RWPE2 (cell line): ENCODE measurements around the gene RBPMS2.

Experiments
- ATAC-seq: fragments of 200-7000 bp; cut with Tn5 transposase; 3 replicates; pipeline ENCODE4 v1.9.1; 2021; ENCODE audit warnings: low read depth
- DNase-seq: peaks from one replicate; pipeline ENCODE4 v3.0.0-alpha.2; 2020; ENCODE audit warnings: low spot score
- H3K27ac ChIP-seq: fragments of 450-650 bp; 2 replicates; pipeline ENCODE4 v1.5.1; 2017; ENCODE audit warnings: mild to moderate bottlenecking; ENCODE audit not compliant: poor library complexity, severe bottlenecking
- H3K27me3 ChIP-seq: fragments of 250-450 bp; sonication (Bioruptor Pico); 2 replicates; pipeline ENCODE4 v1.5.1; 2021; ENCODE audit warnings: mild to moderate bottlenecking, moderate library complexity; ENCODE audit not compliant: insufficient read depth, poor library complexity, severe bottlenecking
- H3K36me3 ChIP-seq: fragments of 250-450 bp; sonication (Bioruptor Pico); 2 replicates; pipeline ENCODE4 v1.5.1; 2020; ENCODE audit warnings: low read depth, mild to moderate bottlenecking, moderate library complexity
- H3K4me1 ChIP-seq: fragments of 250-450 bp; sonication (Bioruptor Pico); 2 replicates; pipeline ENCODE4 v1.5.1; 2021; ENCODE audit warnings: mild to moderate bottlenecking, moderate library complexity; ENCODE audit not compliant: insufficient read depth, poor library complexity, severe bottlenecking
- H3K4me3 ChIP-seq: fragments of 250-450 bp; sonication (Bioruptor Pico); 2 replicates; pipeline ENCODE4 v1.5.1; 2021; ENCODE audit warnings: mild to moderate bottlenecking, moderate library complexity; ENCODE audit not compliant: severe bottlenecking
- H3K9me3 ChIP-seq: fragments of 250-450 bp; sonication (Bioruptor Pico); 2 replicates; pipeline ENCODE4 v1.5.1; 2021; ENCODE audit warnings: mild to moderate bottlenecking, moderate library complexity; ENCODE audit not compliant: severe bottlenecking
- CTCF ChIP-seq: fragments of 450-650 bp; IDR thresholded peaks from one replicate; pipeline ENCODE4 v1.5.1; 2017; ENCODE audit warnings: mild to moderate bottlenecking, moderate library complexity; ENCODE audit not compliant: poor library complexity, severe bottlenecking

RBPMS2 gene

GRCh38 chr15:64813075-64813474 is 37.7 kb upstream of the RBPMS2 start:
- ATAC-seq: peak; percentile 8; the same call in 2 of the 3 replicates
- no peak for DNase-seq
- no peak for TF ChIP-seq CTCF
- H3K36me3 ChIP-seq: peaks cover 15% of the 10 kb centered on the region
- H3K27ac ChIP-seq: no peak overlapping the region
- no peaks in the 10 kb centered on the region for H3K27me3 ChIP-seq
- H3K4me3 ChIP-seq: no peak overlapping the region
- no peaks in the 10 kb centered on the region for H3K9me3 ChIP-seq
- H3K4me1 ChIP-seq: no peaks in the 10 kb centered on the region

- Histone ChIP-seq H3K4me1 (no peaks in the 10 kb centered on the region), H3K4me3 (no peak overlapping the region)
- TF ChIP-seq CTCF: no peak
Measured at GRCh38 chr15:64810497-64811326, 35.3 kb upstream of the RBPMS2 start.

GRCh38 chr15:64809649-64810496 is 34.5 kb upstream of the RBPMS2 start:
- H3K4me1 ChIP-seq: no peaks in the 10 kb centered on the region
- no peaks in the 10 kb centered on the region for H3K9me3 ChIP-seq
- no peaks in the 10 kb centered on the region for H3K27me3 ChIP-seq
- no peaks in the 10 kb centered on the region for H3K36me3 ChIP-seq
- H3K27ac ChIP-seq: no peak overlapping the region
- ATAC-seq (peak; percentile 82), DNase-seq (peak; percentile 85)
- peak; percentile 100 for TF ChIP-seq CTCF
- H3K4me3 ChIP-seq: no peak overlapping the region

More at GRCh38 chr15:64810497-64811326, 35.3 kb upstream of the RBPMS2 start:
- DNase-seq (no peak), ATAC-seq (no peak)
- Histone ChIP-seq H3K9me3 (no peaks in the 10 kb centered on the region), H3K27me3 (no peaks in the 10 kb centered on the region), H3K36me3 (no peaks in the 10 kb centered on the region), H3K27ac (no peak overlapping the region)

GRCh38 chr15:64808785-64809453 is 33.5 kb upstream of the RBPMS2 start:
- Histone ChIP-seq H3K4me3 (no peak overlapping the region), H3K9me3 (no peaks in the 10 kb centered on the region), H3K27me3 (no peaks in the 10 kb centered on the region), H3K4me1 (no peaks in the 10 kb centered on the region), H3K36me3 (no peaks in the 10 kb centered on the region), H3K27ac (no peak overlapping the region)
- DNase-seq (no peak), ATAC-seq (no peak)
- TF ChIP-seq CTCF: no peak
